GM18499 (cell line): ENCODE measurements around the gene PKLR.
"Not testable (repeated sequence)": the region's sequence is repeated elsewhere in the genome, so short reads cannot be mapped to it uniquely, and the experiment has no call there.

Experiments used
- ATAC-seq: cut with Tn5 transposase; IDR thresholded peaks from one replicate; pipeline ENCODE4 v1.9.1; 2021; ENCODE audit warnings: moderate number of reproducible peaks; ENCODE audit not compliant: insufficient read depth, unreplicated experiment

PKLR gene

GRCh38 chr1:155261493-155261851 lies 39.8 kb downstream of the PKLR start:
- no peak for ATAC-seq

- ATAC-seq = no peak
These were observed 41.0 kb downstream of the PKLR start for GRCh38 chr1:155260276-155260675.

GRCh38 chr1:155256058-155256852 lies 45.0 kb downstream of the PKLR start:
- no peak for ATAC-seq

GRCh38 chr1:155255243-155256007 lies 45.8 kb downstream of the PKLR start, which contains the start of gene ENTREP3:
Gene ENTREP3 (minus strand): TSS chr1:155255483. CDS start chr1:155254877, 606 bp downstream.
- no peak for ATAC-seq

- ATAC-seq = no peak
These were observed 46.5 kb downstream of the PKLR start for GRCh38 chr1:155254714-155255242.

- ATAC-seq = no peak
These were observed 47.0 kb downstream of the PKLR start for GRCh38 chr1:155254228-155254713.

GRCh38 chr1:155253797-155254196 lies 47.4 kb downstream of the PKLR start:
- no peak for ATAC-seq

GRCh38 chr1:155253208-155253607 lies 48.0 kb downstream of the PKLR start:
- ATAC-seq = no peak

GRCh38 chr1:155251566-155251965 lies 49.7 kb downstream of the PKLR start:
- ATAC-seq = no peak

- no peak for ATAC-seq
These were observed 50.4 kb downstream of the PKLR start for GRCh38 chr1:155250633-155251449.

GRCh38 chr1:155250246-155250632 lies 51.0 kb downstream of the PKLR start:
- no peak for ATAC-seq

- ATAC-seq = no peak
These were observed 53.3 kb downstream of the PKLR start for GRCh38 chr1:155247667-155248553.

- ATAC-seq = not testable (repeated sequence)
These were observed 54.4 kb downstream of the PKLR start for GRCh38 chr1:155246796-155247195.

- ATAC-seq = no peak
These were observed 56.1 kb downstream of the PKLR start for GRCh38 chr1:155245163-155245524.

GRCh38 chr1:155244368-155245162 lies 56.7 kb downstream of the PKLR start:
- ATAC-seq = peak; percentile 60

- no peak for ATAC-seq
These were observed 58.4 kb downstream of the PKLR start for GRCh38 chr1:155242805-155243358.

GRCh38 chr1:155241841-155242264 lies 59.4 kb downstream of the PKLR start:
- no peak for ATAC-seq

- no peak for ATAC-seq
These were observed 60.1 kb downstream of the PKLR start for GRCh38 chr1:155241069-155241679.
